GM18907 (cell line): Measurements from ENCODE around the gene RBM20.
"Not testable (repeated sequence)": the region's sequence is repeated elsewhere in the genome, so short reads cannot be mapped to it uniquely, and the experiment has no call there.

Source experiments
- ATAC-seq: cut with Tn5 transposase; IDR thresholded peaks from one replicate; pipeline ENCODE4 v1.9.1; 2021; ENCODE audit warnings: mild to moderate bottlenecking, moderate library complexity; ENCODE audit not compliant: unreplicated experiment

Gene RBM20

DNA sequence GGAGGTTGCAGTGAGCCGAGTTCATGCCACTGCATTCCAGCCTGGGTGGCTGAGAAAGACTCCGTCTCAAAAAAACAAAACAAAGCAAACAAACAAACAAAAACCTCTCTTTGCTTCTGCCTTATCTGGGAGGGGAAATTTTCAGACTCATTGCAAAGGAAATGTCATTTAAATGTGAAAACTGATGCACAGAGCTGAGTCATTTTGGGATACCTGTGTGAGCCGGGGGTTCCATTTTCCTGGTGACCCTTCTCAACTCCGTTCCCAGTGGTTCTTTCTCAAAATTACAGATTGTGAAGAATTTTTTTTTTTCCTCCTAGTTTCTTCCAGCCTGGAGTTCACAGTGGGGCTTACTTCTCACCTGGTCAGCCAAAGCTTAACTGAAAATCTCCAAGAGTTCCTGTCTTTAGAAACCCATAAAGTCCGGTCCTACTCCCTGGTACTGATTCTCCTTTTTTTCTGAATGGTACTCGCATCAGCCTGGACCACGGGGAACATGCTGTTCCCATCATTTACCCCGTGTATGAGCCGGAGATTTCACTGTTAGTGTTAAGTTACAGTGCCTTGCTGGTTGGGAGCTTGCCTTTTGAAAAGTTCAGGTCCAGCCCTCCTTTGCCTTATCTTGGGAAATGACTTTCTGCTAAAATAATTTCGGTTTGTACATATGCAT lies 56.9 kb downstream of the RBM20 start:
- no peak for ATAC-seq

- ATAC-seq: no peak
Measured at GRCh38 chr10:110701617-110701971, 57.5 kb downstream of the RBM20 start.

DNA sequence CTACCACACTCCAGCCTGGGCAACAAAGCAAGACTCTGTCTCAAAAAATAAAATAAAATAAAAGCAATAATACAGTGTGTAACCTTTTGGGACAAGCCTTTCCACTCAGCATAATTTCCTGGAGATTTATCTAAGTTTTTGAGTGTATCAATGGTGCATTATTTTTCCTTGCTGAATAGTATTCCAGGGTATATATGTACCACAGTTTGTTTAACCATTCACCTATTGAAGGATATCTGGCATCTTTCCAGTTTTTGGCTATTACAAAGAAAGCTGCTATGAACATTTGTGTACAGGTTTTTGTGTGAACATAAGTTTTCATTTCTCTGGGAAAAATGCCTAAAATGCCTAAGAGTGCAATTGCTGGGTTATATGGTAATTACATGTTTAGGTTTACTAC lies 59.9 kb downstream of the RBM20 start:
- no peak for ATAC-seq

- ATAC-seq: no peak
Measured at GRCh38 chr10:110704906-110705476, 60.9 kb downstream of the RBM20 start.

- not testable (repeated sequence) for ATAC-seq
Measured at GRCh38 chr10:110705596-110705995, 61.5 kb downstream of the RBM20 start.

DNA sequence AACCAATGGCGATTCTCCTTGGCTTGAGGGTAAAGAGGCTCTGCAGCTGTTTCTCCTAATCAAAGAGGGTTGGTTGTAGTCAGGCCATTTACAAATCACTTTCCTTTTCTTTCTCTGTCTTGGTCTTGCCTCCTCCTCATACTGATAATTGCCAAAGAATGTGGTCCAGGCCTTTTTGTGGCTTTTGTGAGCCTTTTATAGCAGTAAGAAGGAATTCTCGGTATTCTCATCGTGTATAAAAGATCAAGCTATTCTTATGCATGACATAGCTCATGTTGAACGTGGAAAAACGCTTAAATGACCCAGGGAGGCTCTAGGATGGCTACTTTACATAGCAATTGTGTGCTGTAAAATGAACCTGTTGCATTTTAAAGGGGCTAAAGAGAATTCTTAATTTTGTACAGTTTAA lies 62.6 kb downstream of the RBM20 start:
- ATAC-seq: no peak

GRCh38 chr10:110708776-110709443 lies 64.8 kb downstream of the RBM20 start:
- ATAC-seq: no peak

GRCh38 chr10:110709444-110709828 lies 65.3 kb downstream of the RBM20 start:
- no peak for ATAC-seq

GRCh38 chr10:110709964-110710587 lies 65.9 kb downstream of the RBM20 start:
- ATAC-seq: no peak

DNA sequence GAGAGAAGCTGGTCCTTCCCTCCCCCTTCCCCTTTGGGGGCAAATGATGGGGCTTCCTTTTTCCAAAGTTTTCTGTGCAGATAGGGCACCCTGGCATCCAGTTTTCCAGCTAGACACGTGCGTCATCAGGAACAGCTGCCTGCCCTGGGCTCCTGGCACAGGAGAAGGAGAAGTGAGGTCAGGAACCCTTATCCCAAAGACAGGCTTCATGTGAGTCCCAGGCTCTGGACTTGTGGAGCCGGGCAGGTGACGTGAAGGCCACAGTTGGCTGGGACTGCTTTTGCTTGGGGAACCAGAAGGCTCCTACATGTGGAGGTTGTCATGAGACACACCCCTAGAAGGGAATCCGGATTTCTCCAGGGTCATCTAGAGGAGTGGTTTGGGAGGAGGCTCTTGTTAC lies 66.5 kb downstream of the RBM20 start:
- no peak for ATAC-seq

DNA sequence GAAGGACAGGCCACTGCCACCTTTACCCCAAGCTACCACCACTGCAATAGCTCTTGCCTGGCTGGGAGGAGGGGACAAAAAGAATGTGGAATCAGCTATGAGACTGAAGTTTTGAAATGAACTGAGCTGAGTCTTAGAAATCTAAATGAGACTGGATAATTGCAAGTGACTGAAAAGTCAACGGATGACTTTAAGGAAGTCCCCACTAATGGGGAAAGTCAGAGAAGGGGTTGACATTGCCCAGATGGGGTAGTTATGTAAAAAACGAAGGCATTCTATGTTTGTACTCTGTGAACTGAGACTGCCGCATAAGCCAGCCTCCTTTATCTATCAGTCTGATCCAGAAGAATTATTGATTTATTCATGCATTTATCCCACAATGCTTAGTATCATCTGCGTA lies 67.2 kb downstream of the RBM20 start:
- ATAC-seq: no peak

DNA sequence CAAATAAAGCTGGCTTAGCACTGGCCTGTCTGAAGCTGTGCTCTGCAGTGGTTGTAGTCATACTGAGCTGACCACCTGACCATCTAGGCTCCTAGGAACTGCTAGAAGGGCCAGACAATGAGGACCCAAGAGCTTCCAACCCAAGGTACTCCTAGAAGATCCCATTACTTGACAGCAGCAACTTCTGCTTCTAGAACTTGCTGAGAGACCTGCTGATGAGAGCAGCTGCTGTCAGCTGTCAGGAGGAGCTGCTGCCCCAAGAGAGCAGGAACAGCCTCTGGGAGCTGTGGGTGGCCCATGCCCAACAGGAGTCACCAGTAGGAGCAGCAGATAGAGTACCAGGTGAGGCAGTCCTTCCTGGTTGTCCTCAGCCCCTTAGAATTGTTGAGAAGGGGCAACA lies 70.2 kb downstream of the RBM20 start:
- no peak for ATAC-seq

DNA sequence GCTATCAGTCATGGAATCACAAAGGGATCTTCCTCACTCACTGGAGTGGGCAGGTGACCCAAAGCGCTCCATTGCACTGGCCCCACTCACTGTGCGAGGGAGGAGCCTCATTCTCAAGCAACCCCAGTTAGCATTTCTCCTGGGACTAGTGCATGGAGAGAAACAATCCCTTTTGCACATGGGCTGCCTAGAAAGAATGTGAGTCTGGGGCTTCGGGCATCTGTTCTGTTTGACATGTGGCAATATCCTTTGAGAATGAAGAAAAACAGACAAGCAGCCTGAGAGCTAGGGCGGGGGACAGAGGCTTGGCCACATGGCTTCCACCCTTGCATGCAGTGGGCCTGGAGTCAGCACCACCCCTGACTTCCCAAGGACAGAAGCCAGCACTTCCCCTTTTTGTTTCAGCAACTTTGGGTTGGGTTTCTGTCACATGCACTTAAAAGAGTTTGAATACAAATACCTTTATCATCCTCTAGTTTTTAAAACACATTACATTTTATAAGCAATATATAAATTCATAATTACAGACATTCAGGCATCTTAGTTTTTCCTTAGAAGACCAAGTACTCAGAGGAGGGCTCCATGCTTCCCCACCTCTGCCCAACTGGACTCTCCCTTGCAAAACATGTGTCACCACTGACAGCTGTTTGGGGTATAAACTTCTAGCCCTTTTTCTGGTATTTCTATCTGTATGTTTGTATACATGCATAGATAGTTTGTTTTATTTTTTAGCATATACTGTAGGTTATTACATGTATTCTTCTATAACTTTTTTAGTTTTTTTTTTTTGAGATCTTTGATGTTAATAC lies 73.8 kb downstream of the RBM20 start:
- ATAC-seq: no peak

GRCh38 chr10:110721406-110722038 lies 77.4 kb downstream of the RBM20 start:
- no peak for ATAC-seq

DNA sequence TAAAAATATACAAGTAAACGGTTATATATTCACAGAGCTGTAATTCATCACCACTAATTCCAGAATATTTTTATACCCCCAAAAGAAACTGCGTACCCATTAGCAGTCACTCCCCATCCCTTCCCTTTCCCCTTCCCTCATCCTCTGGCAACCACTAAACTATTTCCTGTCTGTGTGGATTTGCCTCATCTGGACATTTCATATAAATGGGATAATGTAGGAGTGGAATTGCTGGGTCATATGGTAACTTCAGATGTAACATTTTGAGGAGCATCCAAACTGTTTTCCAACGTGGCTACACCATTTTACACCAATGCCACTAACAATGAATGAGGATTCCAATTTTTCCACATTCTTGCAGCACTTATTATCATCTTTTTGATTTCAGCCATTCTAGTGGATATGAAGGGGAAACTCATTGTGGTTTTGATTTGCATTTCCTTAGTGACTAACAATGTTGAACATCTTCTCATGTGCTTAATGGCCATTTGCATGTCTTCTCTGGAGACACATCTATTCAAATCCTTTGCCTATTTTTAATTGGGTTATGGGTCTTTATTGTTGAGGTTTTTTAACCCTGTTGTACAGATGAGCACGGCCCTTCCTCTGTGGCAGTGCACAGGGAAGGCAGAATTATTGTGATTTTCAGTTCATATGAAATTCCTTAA lies 79.2 kb downstream of the RBM20 start:
- no peak for ATAC-seq

DNA sequence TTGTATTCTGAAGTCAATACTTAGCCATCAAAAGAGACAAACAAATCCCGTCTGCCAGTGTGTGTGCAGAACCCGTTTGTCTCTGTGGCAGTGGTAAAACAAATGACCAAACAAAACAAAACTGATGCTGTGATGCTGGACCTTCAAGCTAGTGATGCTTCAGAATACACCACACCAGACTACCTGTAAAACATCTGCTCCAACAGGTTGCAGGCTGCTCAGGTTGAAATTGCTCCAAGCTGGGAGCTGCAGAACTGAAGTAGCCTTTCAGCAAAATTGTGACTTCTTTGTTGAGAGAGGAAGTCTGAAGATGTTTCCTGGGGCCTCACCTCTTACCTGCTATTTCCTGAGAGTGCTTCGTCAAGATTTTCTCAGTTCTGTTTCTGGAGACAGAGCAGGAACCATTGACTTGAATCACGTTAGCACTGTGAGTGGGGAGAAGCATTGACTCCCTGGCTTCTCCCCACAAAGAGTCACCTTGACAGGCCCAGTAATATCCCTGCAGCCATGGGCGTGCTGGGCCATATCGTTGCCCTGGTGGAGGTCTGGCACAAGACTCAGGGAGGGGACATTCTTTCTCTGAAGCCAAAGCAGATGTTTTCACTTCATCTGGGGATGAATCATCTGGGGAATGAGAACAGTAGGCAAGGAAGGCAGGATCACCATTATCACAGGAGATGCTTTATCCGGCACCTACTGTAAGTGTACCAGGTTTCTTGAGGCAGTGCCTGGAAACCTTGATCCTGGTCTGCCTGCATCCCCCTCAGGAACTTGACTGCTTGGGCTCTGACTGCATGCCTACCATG lies 80.2 kb downstream of the RBM20 start:
- peak; percentile 72 for ATAC-seq

- no peak for ATAC-seq
Measured at GRCh38 chr10:110724937-110725336, 80.8 kb downstream of the RBM20 start.

GRCh38 chr10:110725801-110726630 lies 81.9 kb downstream of the RBM20 start:
- ATAC-seq: no peak

DNA sequence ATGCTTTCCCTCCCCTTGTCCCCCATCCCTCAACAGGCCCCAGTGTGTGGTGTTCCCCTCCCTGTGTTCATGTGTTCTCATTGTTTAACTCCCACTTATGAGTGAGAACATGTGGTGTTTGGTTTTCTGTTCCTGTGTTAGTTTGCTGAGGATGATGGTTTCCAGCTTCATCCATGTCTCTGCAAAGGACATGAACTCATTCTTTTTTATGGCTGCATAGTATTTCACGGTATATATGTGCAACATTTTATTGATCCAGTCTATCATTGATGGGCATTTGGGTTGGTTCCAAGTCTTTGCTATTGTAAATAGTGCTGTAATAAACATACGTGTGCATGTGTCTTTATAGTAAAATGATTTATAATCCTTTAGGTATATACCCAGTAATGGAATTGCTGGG lies 83.6 kb downstream of the RBM20 start:
- not testable (repeated sequence) for ATAC-seq
